Left lung (tissue), 10 donors: ENCODE data around the gene PWWP2B. TPM values are rescaled to one million over a fixed set of nuclear protein-coding genes. Genes with fewer than 3 reads are reported as not detected.
A peak's percentile ranks its signal among the peaks of the same experiment; 100 is the strongest.

ENCODE experiments used
- ATAC-seq: fragments of 200-7000 bp; cut with Tn5 transposase; one replicate; pipeline ENCODE4 v1.9.1; 2020; ENCODE audit warnings: moderate library complexity
- DNase-seq, 4 donors: peaks; one replicate each; pipeline ENCODE4 v3.0.0-alpha.2; 2013 to 2020
- H3K27ac ChIP-seq, 2 donors: fragments of 200-600 bp; sonication (generic) in 1 of 2; one replicate each; pipeline versions ENCODE4 v1.5.0 to v1.8.0; 2020 to 2021
- H3K27me3 ChIP-seq, 2 donors: fragments of 200-600 bp; sonication (generic) in 1 of 2; one replicate each; pipeline versions ENCODE4 v1.5.0 to v1.8.0; 2020 to 2021
- H3K36me3 ChIP-seq, 2 donors: fragments of 200-600 bp; sonication (generic) in 1 of 2; one replicate each; pipeline versions ENCODE4 v1.5.0 to v1.8.0; 2020 to 2021
- H3K4me1 ChIP-seq, 2 donors: fragments of 200-600 bp; one replicate each; pipeline ENCODE4 v1.8.0; 2021
- H3K4me3 ChIP-seq, 2 donors: fragments of 200-600 bp; sonication (generic) in 1 of 2; one replicate each; pipeline versions ENCODE4 v1.5.0 to v1.8.0; 2020 to 2021; ENCODE audit warnings: mild to moderate bottlenecking in 1 of 2
- H3K9me3 ChIP-seq, 2 donors: fragments of 200-600 bp; sonication (generic) in 1 of 2; one replicate each; pipeline versions ENCODE4 v1.5.0 to v1.8.0; 2020 to 2021
- intact Hi-C, 2 donors: fragments of 100-400 bp; cut with DNase I; formaldehyde crosslinking; loops; one replicate each; pipeline versions ENCODE4 v1.11.2 to v1.14.2; 2022
- polyA plus RNA-seq, 6 donors: library from polyadenylated mRNA; unstranded; fragments of 120-200 nt; gene quantifications; one replicate each; pipeline ENCODE4 v1.2.1, GENCODE V29; 2013; ENCODE audit not compliant: insufficient read length in 6 of 6
- total RNA-seq, 2 donors: library from RNA; stranded (reverse); fragmentation: NEBNext Ultra II Directional; extraction: Animal tissue kit (Norgen Biotek cat#: 25700); gene quantifications; one replicate each; pipeline ENCODE4 v1.2.1, GENCODE V29; 2021
- TF ChIP-seq, protein P1 (sequence below), 2 donors: fragments of 200-600 bp; sonication (generic) in 1 of 2; IDR thresholded peaks; one replicate each; pipeline versions ENCODE4 v1.5.0 to v1.8.0; 2021; ENCODE audit warnings: antibody characterized with exemption in 2 of 2
- donor health status: DM: no; HTN: yes; CAD: no.
- donor health status: DM: no; HTN: no; CAD: no.

The PWWP2B gene
- total and polyA plus RNA-seq, 8 donors, result 8.4 to 23.2 (median 11.0) TPM

DNA sequence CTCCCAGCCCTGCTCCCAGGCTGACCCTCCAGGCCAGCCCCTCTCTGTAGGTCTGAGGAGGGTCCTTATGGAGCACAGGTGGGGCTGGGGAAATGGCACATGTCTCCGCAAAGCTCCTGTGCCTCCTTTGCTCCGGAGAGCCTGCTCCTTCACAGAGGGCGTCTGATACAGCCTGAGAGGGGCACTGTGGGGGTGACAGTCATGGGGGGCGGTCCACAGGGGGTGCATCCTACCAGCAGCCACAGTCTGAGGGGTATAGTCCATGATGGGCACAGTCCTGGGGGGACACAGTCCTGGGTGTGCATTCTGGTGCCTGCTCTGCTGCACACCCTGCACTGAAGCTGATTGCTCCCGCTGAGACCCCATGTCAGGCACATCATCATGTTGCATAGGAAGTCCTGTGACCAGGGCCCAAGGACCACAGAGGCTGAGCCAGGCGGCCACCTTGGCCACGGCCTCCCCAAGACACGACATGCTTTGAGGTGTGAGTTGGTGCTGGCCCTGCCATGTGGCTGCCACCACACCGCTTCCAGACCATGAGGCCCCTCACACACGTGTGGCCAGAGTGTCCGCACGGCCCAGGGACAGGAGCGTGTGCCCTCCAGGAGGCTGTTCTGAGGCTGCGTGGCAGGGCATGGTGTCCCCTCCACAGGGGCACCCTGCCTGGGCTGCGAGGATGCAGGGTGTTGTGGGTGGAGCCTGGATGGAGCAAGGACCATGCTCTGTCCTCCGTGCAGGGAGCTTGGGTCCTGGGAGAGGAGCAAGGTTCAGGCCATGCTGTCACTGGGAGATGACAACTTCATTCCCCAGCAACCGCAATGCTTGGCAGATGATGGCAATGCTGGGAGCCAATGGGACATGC is 59.2 kb downstream of the PWWP2B start:
- no peaks in the 10 kb centered on the region for H3K9me3 ChIP-seq
- peaks cover 11 to 29% of the 10 kb centered on the region in 2 donors for H3K4me1 ChIP-seq
- DNase-seq (peak in 1 of 4 donors; percentile 71), ATAC-seq (no peak)
- H3K27ac ChIP-seq, result no peak overlapping the region
- peaks cover 0 to 11% of the 10 kb centered on the region in 2 donors for H3K27me3 ChIP-seq
- H3K4me3 ChIP-seq, result no peak overlapping the region
- intact Hi-C loops, result loop anchor here in 1 of 2 donors (5.0 kb wide), 1 partner anchor 224 kb away; no protein-coding TSS in a partner anchor
- TF ChIP-seq, protein P1, sequence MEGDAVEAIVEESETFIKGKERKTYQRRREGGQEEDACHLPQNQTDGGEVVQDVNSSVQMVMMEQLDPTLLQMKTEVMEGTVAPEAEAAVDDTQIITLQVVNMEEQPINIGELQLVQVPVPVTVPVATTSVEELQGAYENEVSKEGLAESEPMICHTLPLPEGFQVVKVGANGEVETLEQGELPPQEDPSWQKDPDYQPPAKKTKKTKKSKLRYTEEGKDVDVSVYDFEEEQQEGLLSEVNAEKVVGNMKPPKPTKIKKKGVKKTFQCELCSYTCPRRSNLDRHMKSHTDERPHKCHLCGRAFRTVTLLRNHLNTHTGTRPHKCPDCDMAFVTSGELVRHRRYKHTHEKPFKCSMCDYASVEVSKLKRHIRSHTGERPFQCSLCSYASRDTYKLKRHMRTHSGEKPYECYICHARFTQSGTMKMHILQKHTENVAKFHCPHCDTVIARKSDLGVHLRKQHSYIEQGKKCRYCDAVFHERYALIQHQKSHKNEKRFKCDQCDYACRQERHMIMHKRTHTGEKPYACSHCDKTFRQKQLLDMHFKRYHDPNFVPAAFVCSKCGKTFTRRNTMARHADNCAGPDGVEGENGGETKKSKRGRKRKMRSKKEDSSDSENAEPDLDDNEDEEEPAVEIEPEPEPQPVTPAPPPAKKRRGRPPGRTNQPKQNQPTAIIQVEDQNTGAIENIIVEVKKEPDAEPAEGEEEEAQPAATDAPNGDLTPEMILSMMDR (IDR thresholded peaks at IDR 0.05), result no peak
- no peaks in the 10 kb centered on the region for H3K36me3 ChIP-seq

DNA sequence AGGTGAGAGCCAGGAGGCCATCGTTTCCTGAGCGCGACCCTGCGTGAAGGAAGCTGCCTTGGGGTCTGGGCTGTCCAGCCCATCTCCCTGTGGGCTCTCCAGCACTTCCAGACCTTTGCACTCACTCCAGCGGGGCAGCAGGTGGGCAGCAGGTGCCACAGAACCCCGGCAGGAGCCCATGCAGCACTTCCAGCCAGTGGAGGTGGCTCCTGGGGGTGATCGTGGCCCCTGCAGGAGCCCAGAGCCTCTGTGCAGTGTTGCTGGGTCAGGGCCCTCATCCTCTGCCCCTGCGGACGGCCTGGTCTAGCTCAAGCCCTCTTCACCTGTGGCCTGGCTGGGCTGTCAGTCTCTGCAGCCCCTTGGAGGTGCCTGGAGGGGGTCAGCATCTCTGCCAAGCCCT is 59.9 kb downstream of the PWWP2B start:
- Histone ChIP-seq H3K9me3 (no peaks in the 10 kb centered on the region), H3K4me3 (no peak overlapping the region), H3K27me3 (peaks cover 0 to 11% of the 10 kb centered on the region in 2 donors), H3K36me3 (no peaks in the 10 kb centered on the region), H3K27ac (no peak overlapping the region), H3K4me1 (peaks cover 11 to 23% of the 10 kb centered on the region in 2 donors)
- intact Hi-C loops, result loop anchor here in 1 of 2 donors (5.0 kb wide), 1 partner anchor 225 kb away; no protein-coding TSS in a partner anchor
- peak in 1 of 4 donors; percentile 59 for DNase-seq
- TF ChIP-seq, protein P1 (IDR thresholded peaks at IDR 0.05), result no peak
- no peak for ATAC-seq

DNA sequence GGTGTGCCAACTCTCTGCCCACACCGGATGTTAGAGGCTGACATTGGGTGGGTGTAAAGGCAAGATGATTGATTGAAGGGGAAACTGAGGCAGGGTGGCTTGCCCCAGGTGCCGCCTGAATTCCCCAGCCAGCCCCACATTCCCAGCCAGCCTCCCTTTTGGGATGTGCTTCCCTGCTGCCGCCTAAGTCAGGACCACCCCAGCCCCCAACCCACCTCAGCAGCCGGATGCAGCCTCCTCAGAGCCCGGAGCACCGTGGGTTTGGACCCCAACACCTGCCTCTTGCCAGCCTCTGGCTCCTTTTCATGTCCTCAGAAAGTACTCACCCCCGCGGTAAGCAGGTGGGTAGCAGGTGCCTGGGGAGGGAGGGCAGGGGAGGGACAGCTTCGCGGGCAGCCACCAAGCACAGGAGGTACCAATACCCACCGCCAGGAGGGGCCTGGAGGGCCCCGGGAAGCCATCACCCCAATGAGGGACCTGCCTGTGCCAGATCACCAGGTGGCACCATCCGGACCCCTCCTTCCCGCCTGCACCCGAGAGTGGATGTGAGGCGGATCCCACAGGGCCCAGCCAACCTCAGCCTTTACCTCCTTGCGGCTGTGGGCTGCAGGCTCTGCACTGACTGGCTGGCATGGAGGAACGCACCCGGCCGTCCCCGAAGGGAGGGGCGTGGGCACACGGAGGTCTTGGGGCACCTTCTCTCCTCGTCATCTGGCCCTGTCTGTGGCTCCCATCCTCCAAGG is 60.5 kb downstream of the PWWP2B start:
- no peaks in the 10 kb centered on the region for H3K36me3 ChIP-seq
- peaks cover 0 to 11% of the 10 kb centered on the region in 2 donors for H3K27me3 ChIP-seq
- no peaks in the 10 kb centered on the region for H3K9me3 ChIP-seq
- no peak overlapping the region for H3K27ac ChIP-seq
- peaks cover 7 to 17% of the 10 kb centered on the region in 2 donors for H3K4me1 ChIP-seq
- ATAC-seq (no peak), DNase-seq (peak in 1 of 4 donors; percentile 77)
- TF ChIP-seq, protein P1 (IDR thresholded peaks at IDR 0.05), result no peak
- H3K4me3 ChIP-seq, result no peak overlapping the region
- intact Hi-C loops, result loop anchor here in 1 of 2 donors (5.0 kb wide), 1 partner anchor 225 kb away; no protein-coding TSS in a partner anchor

DNA sequence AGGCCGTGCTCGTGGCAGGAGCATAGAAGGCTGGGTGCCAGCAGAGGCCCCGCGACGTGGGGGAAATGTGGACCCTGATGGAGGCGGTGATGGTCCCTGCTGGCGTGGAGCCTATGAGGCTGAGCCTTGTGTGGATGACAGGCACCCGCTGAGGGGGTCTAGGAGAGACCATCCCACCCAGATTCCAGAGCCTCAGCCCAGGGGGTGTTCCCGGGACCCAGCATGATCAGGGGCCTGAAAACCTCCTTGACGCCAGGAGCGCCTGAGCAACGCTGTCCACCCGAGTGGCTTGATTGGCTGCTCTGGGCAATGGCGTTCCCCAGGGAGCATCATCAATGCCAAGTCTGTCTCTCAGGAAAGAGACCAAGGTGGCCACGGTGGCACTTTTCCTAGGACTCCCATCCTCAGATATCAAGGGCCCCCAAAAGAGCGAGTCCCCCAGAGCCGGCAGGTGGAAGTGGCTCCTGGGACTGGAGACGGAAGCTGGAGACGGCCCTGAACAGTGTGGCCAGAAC is 61.1 kb downstream of the PWWP2B start:
- ATAC-seq, result no peak
- no peak overlapping the region for H3K27ac ChIP-seq

More for the DNA sequence above, 61.1 kb downstream of the PWWP2B start:
- peak in 1 of 4 donors; percentile 32 for DNase-seq
- intact Hi-C loops, result loop anchor here in 1 of 2 donors (5.0 kb wide), 1 partner anchor 226 kb away; no protein-coding TSS in a partner anchor
- no peaks in the 10 kb centered on the region for H3K36me3 ChIP-seq
- no peak overlapping the region for H3K4me3 ChIP-seq
- peaks cover 0 to 11% of the 10 kb centered on the region in 2 donors for H3K27me3 ChIP-seq
- H3K4me1 ChIP-seq, result peaks cover 3 to 10% of the 10 kb centered on the region in 2 donors
- no peaks in the 10 kb centered on the region for H3K9me3 ChIP-seq
- TF ChIP-seq, protein P1 (IDR thresholded peaks at IDR 0.05), result no peak
